GM12892 (cell line): ENCODE data around the gene ZDHHC12. TPM values are rescaled to one million over a fixed set of nuclear protein-coding genes. Genes with fewer than 3 reads are reported as not detected.

ENCODE experiments used
- DNase-seq: peaks from one replicate; pipeline ENCODE4 v3.0.0; 2011; ENCODE audit not compliant: insufficient read length
- FAIRE-seq: peaks from 2 replicates; lab custom pipeline; 2011; peaks lifted over from hg19 to GRCh38; lab: Jason Lieb, UNC
- POLR2A ChIP-seq: IDR thresholded peaks from 2 replicates; pipeline ENCODE4 v1.6.1; 2011; ENCODE audit warnings: low read depth, low read length, control low read depth
- POLR2AphosphoS5 ChIP-seq: IDR thresholded peaks from 2 replicates; pipeline ENCODE4 v1.6.1; 2011; ENCODE audit warnings: low read depth, low read length, control low read depth
- TAF1 ChIP-seq: IDR thresholded peaks from 2 replicates; pipeline ENCODE4 v1.6.1; 2011; ENCODE audit warnings: low read depth, mild to moderate bottlenecking, control low read depth, low read length, borderline replicate concordance
- polyA plus RNA-seq: library from polyadenylated mRNA; unstranded; fragments of >200 nt; gene quantifications from one replicate; pipeline ENCODE4 v1.2.1, GENCODE V29; 2012; ENCODE audit warnings: missing spikeins, inconsistent platforms; ENCODE audit not compliant: missing spikeins

Gene ZDHHC12, protein sequence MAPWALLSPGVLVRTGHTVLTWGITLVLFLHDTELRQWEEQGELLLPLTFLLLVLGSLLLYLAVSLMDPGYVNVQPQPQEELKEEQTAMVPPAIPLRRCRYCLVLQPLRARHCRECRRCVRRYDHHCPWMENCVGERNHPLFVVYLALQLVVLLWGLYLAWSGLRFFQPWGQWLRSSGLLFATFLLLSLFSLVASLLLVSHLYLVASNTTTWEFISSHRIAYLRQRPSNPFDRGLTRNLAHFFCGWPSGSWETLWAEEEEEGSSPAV
- 23.0 TPM for polyA plus RNA-seq

GRCh38 chr9:128723866-128724743 lies at the start of gene ZDHHC12:
TSS of gene ZDHHC12 (minus strand) at chr9:128724127. CDS start at chr9:128724093, 34 bp downstream.
- peak; percentile 100 for DNase-seq
- peak; percentile 96 for TF ChIP-seq POLR2AphosphoS5
- TF ChIP-seq TAF1, result peak; percentile 77
- peak; percentile 98 for TF ChIP-seq POLR2A
- peak; percentile 100 for FAIRE-seq

DNA sequence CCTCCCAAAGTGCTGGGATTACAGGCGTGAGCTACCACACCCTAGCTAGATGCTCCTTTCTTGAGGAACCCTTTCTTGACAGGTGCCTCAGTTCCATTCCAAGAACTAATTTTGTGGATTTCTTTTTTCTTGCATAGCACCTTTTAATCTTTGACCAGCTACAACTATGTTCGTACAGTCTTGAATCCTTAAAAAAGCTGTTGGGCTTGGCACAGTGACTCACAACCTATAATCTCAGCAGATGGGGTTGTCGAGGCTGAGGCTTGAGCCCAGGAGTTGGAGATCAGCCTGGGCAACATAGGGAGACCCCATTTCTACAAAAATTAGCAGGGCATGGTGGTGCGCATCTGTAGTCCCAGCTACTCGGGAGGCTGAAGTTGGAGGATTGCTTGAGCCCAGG lies 49.1 kb upstream of the ZDHHC12 start:
- DNase-seq (no peak), FAIRE-seq (no peak)
- TF ChIP-seq TAF1, result no peak
- no peak for TF ChIP-seq POLR2AphosphoS5
- TF ChIP-seq POLR2A, result no peak

DNA sequence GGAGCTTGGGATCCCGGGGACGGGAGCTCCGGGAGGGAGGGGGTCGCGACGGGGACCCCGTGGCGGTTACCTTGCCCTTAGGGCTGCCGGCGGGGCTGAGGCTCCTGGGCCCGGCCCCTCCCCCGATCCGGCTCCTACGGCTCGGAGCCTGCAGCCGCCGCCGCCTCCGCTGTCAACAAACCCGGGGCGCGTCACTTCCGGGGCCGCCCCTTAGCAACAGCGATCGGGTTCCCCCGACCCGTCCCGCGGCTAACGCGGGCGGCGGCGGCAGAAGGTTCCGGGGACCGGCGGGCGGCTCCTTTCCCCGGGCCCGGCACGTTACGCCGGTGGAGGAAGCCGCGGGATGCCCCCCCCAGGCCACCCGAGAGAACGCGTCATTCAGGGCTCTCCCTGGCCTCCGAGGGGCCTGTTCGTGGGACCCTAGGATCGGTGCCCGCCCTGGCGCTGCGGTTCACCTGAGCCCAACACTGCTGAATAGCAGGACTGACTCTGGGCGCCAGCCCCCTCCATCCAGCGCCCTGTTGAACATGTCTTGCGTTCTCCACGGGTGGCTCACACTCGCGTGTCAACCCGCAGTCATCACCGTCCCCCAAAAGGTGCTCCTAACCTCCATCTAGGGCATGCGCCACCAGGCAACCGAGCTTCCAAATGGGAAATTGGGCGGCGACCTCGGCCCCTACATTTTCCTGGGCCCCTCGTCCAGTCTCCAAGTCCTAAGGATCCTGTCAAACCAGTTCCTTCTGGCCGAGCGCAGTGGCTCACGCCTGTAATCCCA lies 48.0 kb upstream of the ZDHHC12 start, which contains the start of gene ZER1:
Gene ZER1, minus strand, starts transcription at position 183 of the 775 bp plus-strand sequence. CDS start 16,362 bp downstream, outside the sequence.
- FAIRE-seq (peak; percentile 86), DNase-seq (peak; percentile 99)
- no peak for TF ChIP-seq POLR2AphosphoS5
- peak; percentile 79; the same call in 1 of the 2 replicates for TF ChIP-seq TAF1
- TF ChIP-seq POLR2A, result peak; percentile 72; the same call in 1 of the 2 replicates

DNA sequence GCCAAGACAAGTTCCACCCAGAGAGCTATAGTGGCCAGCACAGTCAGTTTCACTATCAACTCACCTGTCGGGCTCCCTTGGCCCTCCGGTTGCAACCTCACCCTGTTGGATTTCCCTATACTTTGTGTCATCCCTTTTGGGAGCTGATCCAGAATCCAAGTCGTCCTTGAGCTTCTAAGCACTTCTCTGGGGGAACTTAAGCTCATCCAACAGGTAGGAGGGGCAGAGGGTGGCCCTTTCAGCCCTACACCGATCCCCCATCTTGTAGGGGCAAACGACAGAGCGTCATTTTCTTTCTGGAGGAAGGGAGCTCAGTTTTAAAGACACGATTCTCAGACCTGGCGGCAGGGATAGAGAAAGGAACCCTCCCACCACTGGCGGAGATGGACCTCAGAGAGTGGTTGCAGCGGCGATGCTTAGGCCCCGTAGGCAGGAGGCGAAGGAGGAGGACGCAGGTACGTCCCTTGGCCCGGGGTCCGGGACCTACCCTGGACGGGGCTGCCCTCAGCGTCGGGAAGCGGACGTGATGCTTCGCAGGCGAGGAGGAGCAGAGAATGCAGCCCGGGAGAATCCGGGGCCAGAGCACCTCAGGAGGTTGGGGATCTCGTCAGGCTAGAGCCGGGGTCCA lies 47.3 kb upstream of the ZDHHC12 start:
- FAIRE-seq (no peak), DNase-seq (no peak)
- no peak for TF ChIP-seq POLR2A
- TF ChIP-seq POLR2AphosphoS5, result no peak
- TF ChIP-seq TAF1, result no peak

DNA sequence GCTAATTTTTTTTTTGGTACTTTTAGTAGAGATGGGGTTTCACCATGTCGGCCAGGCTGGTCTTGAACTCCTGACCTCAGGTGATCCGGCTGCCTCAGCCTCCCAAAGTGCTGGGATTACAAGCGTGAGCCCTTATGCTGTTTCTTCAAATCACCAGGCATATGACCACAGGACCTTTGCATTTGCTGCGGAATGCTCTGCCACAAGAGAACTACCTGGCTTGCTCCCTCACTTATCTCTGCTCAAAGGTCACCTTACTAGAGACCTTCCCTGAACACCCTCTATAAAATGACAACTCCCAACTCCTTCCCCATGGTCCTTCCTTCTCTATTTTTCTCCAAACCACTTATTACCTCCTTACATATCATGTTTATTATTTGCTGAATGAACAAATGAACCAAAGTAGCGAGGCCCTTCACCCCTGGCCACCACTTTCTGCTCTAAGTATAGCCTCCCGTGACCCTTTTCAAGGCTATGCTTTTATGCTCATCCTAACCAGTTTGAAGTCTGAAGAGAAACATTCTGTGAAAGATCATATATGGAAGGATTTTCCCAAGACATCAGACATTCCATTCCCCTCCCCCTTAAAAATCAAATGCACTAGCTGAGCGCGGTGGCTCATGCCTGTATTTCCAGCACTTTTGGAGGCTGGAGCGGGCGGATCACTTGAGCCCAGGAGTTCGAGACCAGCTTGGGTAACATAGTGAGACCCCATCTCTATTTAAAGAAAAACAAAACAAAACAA lies 46.5 kb upstream of the ZDHHC12 start:
- no peak for DNase-seq
- no peak for FAIRE-seq
- TF ChIP-seq POLR2A, result no peak
- TF ChIP-seq POLR2AphosphoS5, result no peak
- no peak for TF ChIP-seq TAF1

GRCh38 chr9:128768606-128769005 lies 44.7 kb upstream of the ZDHHC12 start:
- DNase-seq, result no peak
- TF ChIP-seq TAF1 (no peak), POLR2AphosphoS5 (no peak), POLR2A (no peak)

DNA sequence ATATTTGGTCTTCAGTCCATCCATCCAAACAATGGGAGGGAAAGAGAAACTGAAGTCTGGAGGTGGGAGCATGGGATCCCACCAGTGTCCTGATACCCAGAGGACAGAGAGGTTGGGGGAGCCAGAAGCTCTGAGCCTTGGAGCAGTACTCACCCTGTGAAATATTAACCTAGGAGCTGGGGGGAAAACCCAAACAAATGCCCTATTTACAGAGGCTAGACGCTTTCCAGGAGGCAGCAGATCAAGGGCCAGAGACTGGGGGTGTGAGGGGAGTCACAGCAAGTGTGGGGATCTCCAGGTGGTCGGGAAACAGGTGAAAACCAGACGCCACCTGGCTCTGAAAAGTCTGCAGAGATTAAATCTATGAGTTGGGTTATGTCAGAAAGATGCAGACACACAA lies 41.6 kb upstream of the ZDHHC12 start:
- FAIRE-seq (no peak), DNase-seq (no peak)
- TF ChIP-seq POLR2AphosphoS5 (no peak), TAF1 (no peak), POLR2A (no peak)

More at GRCh38 chr9:128768606-128769005, 44.7 kb upstream of the ZDHHC12 start:
- FAIRE-seq, result no peak

GRCh38 chr9:128764361-128764760 lies 40.4 kb upstream of the ZDHHC12 start:
- TF ChIP-seq POLR2AphosphoS5, result no peak
- TF ChIP-seq TAF1, result no peak
- no peak for TF ChIP-seq POLR2A
- FAIRE-seq, result no peak
- DNase-seq, result no peak

GRCh38 chr9:128762671-128763449 lies 38.9 kb upstream of the ZDHHC12 start:
- TF ChIP-seq POLR2AphosphoS5, result no peak
- TF ChIP-seq TAF1, result no peak
- no peak for TF ChIP-seq POLR2A
- FAIRE-seq (no peak), DNase-seq (no peak)
